Adrenal gland (tissue), 12 donors: Measurements from ENCODE around the gene SSC5D. TPM values are rescaled to one million over a fixed set of nuclear protein-coding genes. Genes with fewer than 3 reads are reported as not detected.

Experiments
- DNase-seq, 7 donors: peaks; one replicate each; pipeline ENCODE4 v3.0.0-alpha.2; 2019 to 2020
- H3K27ac ChIP-seq, 5 donors: fragments of 200-600 bp; sonication (generic) in 4 of 5; 1 replicate in 3 of 5; 2 replicates in 2 of 5; pipeline versions ENCODE4 v1.5.1 to v1.8.0; 2016 to 2020; ENCODE audit warnings: mild to moderate bottlenecking in 1 of 5
- H3K27me3 ChIP-seq: fragments of 200-600 bp; 2 replicates; pipeline ENCODE4 v1.8.0; 2021
- H3K36me3 ChIP-seq, 2 donors: fragments of 200-600 bp; replicated peaks in 1 of 2; 1 replicate in 1 of 2; 2 replicates in 1 of 2; pipeline versions ENCODE4 v1.5.1 to v1.8.0; 2018 to 2022
- H3K4me1 ChIP-seq, 2 donors: fragments of 200-600 bp; replicated peaks in 1 of 2; 1 replicate in 1 of 2; 2 replicates in 1 of 2; pipeline versions ENCODE4 v1.5.1 to v1.8.0; 2018 to 2021
- H3K4me3 ChIP-seq, 4 donors: fragments of 200-600 bp; sonication (generic) in 3 of 4; one replicate each; pipeline ENCODE4 v1.5.1; 2016 to 2018
- H3K9me3 ChIP-seq, 3 donors: fragments of 200-600 bp; sonication (generic) in 1 of 3; replicated peaks in 1 of 3; 1 replicate in 2 of 3; 2 replicates in 1 of 3; pipeline versions ENCODE4 v1.5.1 to v1.8.0; 2016 to 2021
- POLR2A ChIP-seq, 2 donors: fragments of 450-650 bp; IDR thresholded peaks; one replicate each; pipeline ENCODE4 v1.6.1; 2017; ENCODE audit warnings: antibody characterized with exemption in 2 of 2, mild to moderate bottlenecking in 2 of 2, moderate library complexity in 1 of 2
- WGBS, 4 donors: extraction: QIAGEN DNeasy Blood & Tissue Kit in 2 of 4; methylation state at CpG; one replicate each; pipeline versions ENCODE4 v1.1.5 to v1.1.7; 2013 to 2017; 5-methylcytosine and 5-hydroxymethylcytosine counted together
- intact Hi-C, 2 donors: fragments of 100-400 bp; cut with DNase I; formaldehyde crosslinking; loops; one replicate each; pipeline versions ENCODE4 v1.14.1 to v1.15.0; 2022 to 2023
- polyA plus RNA-seq, 3 donors: library from polyadenylated mRNA; stranded (reverse); fragments of 200-250 nt in 2 of 3; fragments of 350-450 nt in 1 of 3; fragmentation: Illumina TruSeq in 1 of 3; extraction: RNeasy Lipid Tissue Mini Kit (QIAGEN cat#74804) in 1 of 3; gene quantifications; one replicate each; pipeline ENCODE4 v1.2.3, GENCODE V29; 2013 to 2014
- total RNA-seq, 9 donors: library from RNA; depleted of rRNA in 4 of 9; stranded (reverse); fragments of >200 nt in 4 of 9; fragments of 120-200 nt in 1 of 9; fragmentation: NEBNext Ultra II Directional in 1 of 9; extraction: Animal tissue kit (Norgen Biotek cat#: 25700) in 1 of 9; gene quantifications; one replicate each; pipeline versions ENCODE4 v1.1.0 to v1.2.4, GENCODE V29; 2013 to 2023
- TF ChIP-seq, protein P1 (sequence below), 6 experiments: fragments of 450-650 bp in 4 of 6; fragments of 200-600 bp in 2 of 6; sonication (generic) in 1 of 6; IDR thresholded peaks; 1 replicate in 5 of 6; 2 replicates in 1 of 6; pipeline versions ENCODE4 v1.5.1 to v1.8.0; 2016 to 2021; ENCODE audit warnings: antibody characterized with exemption in 6 of 6, mild to moderate bottlenecking in 2 of 6, moderate library complexity in 1 of 6
- donor health status: healthy with polysubstance abuse.
- donor health status: Bipolar disorder and iron deficiency.
- donor health status: DM: yes; HTN: yes; CAD: no.
- donor health status: DM: no; HTN: no; CAD: no.
- donor health status: DM: no; HTN: no; CAD: no.
- donor health status: DM: yes; HTN: yes; CAD: no.

Gene SSC5D
- total and polyA plus RNA-seq, 12 donors: 0.33 to 10.0 (median 4.4) TPM

DNA sequence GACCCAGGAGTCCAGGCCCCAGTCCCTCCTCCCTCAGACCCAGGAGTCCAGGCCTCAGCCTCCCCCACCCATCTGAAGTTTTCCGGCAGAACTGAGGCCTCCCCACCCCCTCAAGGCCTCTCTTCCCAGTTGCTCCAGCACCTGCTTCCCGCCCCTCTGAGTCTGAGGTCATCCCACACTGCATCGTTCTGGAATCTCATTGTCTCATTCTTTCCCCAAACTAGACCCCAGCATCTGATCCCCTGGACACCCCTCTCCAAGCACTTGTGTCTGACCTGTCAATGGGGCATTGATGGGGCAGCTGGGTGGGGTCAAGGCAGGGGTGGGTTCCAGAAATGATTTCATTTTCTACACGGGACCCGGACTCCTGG is 49.5 kb downstream of the SSC5D start:
- Histone ChIP-seq H3K36me3 (no peaks in the 10 kb centered on the region), H3K4me3 (no peak overlapping the region), H3K27ac (no peak overlapping the region), H3K9me3 (no peaks in the 10 kb centered on the region), H3K27me3 (peaks cover 7% of the 10 kb centered on the region), H3K4me1 (no peaks in the 10 kb centered on the region)
- no peak for TF ChIP-seq POLR2A (IDR thresholded peaks at IDR 0.05)
- TF ChIP-seq, protein P1, sequence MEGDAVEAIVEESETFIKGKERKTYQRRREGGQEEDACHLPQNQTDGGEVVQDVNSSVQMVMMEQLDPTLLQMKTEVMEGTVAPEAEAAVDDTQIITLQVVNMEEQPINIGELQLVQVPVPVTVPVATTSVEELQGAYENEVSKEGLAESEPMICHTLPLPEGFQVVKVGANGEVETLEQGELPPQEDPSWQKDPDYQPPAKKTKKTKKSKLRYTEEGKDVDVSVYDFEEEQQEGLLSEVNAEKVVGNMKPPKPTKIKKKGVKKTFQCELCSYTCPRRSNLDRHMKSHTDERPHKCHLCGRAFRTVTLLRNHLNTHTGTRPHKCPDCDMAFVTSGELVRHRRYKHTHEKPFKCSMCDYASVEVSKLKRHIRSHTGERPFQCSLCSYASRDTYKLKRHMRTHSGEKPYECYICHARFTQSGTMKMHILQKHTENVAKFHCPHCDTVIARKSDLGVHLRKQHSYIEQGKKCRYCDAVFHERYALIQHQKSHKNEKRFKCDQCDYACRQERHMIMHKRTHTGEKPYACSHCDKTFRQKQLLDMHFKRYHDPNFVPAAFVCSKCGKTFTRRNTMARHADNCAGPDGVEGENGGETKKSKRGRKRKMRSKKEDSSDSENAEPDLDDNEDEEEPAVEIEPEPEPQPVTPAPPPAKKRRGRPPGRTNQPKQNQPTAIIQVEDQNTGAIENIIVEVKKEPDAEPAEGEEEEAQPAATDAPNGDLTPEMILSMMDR (IDR thresholded peaks at IDR 0.05): no peak
- no peak for DNase-seq
- intact Hi-C loops: loop anchor here in 1 of 2 donors (5.0 kb wide), 1 partner anchor 35 kb away; no protein-coding TSS in a partner anchor
- WGBS, 4 donors: 51 to 64% (median 59%) methylated on average over 4 to 5 of the region's 5 CpGs

DNA sequence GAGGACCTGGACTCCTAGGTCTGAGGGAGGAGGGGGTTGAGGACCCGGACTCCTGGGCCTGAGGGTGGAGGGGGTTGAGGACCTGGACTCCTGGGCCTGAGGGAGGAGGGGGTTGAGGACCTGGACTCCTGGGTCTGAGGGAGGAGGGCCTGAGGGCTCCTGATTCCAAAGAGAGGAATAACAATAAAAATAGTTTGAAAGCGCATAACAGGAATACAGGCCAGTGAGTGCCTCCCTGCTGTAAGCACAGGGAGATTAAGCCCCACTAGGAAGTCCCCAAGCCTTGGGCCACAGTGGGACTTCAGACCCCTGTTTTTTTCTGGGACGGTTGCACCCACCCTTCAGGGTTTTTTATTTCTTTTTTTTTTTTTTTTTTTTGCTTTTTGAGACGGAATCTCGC is 49.9 kb downstream of the SSC5D start:
- 80 to 90% (median 84%) methylated on average over 5 of the region's 5 CpGs for WGBS, 4 donors
- TF ChIP-seq, protein P1 (IDR thresholded peaks at IDR 0.05): no peak
- no peak for TF ChIP-seq POLR2A (IDR thresholded peaks at IDR 0.05)

DNA sequence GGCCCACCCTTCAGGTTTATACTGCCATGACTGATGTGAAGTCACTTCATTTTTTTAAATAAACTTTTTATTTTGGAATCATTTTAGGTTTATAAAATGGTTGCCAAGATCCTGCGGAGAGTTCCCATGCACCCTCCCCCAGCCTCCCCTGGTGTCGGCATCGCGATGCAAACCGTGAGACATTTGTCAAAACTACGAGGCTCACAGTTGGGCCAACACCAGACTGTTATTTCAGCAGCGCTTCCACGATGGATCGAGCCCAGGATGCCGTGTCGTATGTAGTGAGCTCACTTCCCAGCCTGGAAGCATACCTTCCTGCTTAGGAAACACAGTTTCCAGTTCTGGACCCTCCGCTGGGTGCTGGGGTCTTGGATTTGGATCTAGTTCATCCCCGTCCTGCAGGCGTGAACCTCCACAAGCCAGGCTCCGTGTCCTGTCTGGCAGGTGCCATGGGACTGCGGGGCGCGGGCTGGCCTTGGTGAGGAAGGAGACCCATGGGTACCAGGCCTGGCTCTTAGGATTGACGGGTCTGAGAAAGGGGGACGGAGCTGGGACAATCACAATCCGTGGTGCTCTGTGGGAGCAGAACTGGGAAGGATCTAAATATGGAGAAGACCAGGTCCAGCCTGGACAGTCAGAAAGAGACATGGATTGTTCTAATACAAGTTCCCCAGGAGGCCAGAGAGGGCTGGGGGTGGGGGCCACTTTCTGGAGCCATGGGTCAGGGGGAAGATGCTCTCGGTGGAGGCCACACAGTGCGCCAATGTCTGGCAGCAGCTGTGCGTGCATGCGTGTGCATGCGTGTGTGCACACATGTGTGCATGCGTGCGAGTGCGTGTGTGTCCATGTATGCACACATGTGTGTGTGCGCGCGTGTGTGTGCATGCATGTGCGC is 51.1 kb downstream of the SSC5D start:
- 71 to 84% (median 79%) methylated on average over 33 of the region's 33 CpGs for WGBS, 4 donors
- intact Hi-C loops: loop anchor here in 1 of 2 donors (5.0 kb wide), 1 partner anchor 33 kb away; no protein-coding TSS in a partner anchor
- no peak for DNase-seq
- Histone ChIP-seq H3K4me1 (no peaks in the 10 kb centered on the region), H3K36me3 (no peaks in the 10 kb centered on the region), H3K4me3 (no peak overlapping the region), H3K27ac (no peak overlapping the region), H3K27me3 (peaks cover 7% of the 10 kb centered on the region), H3K9me3 (no peaks in the 10 kb centered on the region)
- TF ChIP-seq, protein P1 (IDR thresholded peaks at IDR 0.05): no peak

More for the DNA sequence above, 49.9 kb downstream of the SSC5D start:
- no peak overlapping the region for H3K4me3 ChIP-seq
- intact Hi-C loops: loop anchor here in 1 of 2 donors (5.0 kb wide), 1 partner anchor 34 kb away; no protein-coding TSS in a partner anchor
- peaks cover 7% of the 10 kb centered on the region for H3K27me3 ChIP-seq
- no peaks in the 10 kb centered on the region for H3K9me3 ChIP-seq
- H3K4me1 ChIP-seq: no peaks in the 10 kb centered on the region
- no peak for DNase-seq
- no peak overlapping the region for H3K27ac ChIP-seq
- no peaks in the 10 kb centered on the region for H3K36me3 ChIP-seq

DNA sequence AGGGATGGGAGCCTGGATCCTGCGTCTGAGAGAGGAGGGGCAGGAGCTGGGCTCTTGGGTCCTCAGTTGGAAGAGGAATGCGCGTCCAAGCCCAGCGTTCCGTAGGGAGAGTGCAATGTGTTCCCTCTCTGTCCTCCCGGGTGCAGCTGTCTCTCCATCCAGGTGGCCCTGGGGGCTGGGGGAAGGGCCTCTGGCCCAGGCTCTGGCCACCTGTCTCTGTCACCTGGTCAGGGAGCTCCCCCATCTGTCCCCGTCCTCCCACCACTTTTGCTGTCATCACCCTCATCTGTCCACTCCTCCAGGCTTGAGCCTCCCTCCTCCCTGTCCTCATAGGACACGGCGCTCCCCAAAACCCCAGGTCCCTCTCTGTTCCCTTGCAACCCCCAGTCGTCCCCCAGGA is 52.4 kb downstream of the SSC5D start:
- Histone ChIP-seq H3K27me3 (peaks cover 7% of the 10 kb centered on the region), H3K4me3 (no peak overlapping the region), H3K9me3 (no peaks in the 10 kb centered on the region), H3K4me1 (no peaks in the 10 kb centered on the region), H3K27ac (no peak overlapping the region), H3K36me3 (no peaks in the 10 kb centered on the region)
- no peak for DNase-seq
- no peak for TF ChIP-seq POLR2A (IDR thresholded peaks at IDR 0.05)
- TF ChIP-seq, protein P1 (IDR thresholded peaks at IDR 0.05): no peak
- intact Hi-C loops: no loop called here
- WGBS, 4 donors: 42 to 50% (median 47%) methylated on average over 10 of the region's 10 CpGs
